ENCODE measurements around the gene HNRNPR. TPM values are rescaled to one million over a fixed set of nuclear protein-coding genes. Genes with fewer than 3 reads are reported as not detected.

HNRNPR gene
- 87.7 and 135 TPM in 2 replicates for total RNA-seq

DNA sequence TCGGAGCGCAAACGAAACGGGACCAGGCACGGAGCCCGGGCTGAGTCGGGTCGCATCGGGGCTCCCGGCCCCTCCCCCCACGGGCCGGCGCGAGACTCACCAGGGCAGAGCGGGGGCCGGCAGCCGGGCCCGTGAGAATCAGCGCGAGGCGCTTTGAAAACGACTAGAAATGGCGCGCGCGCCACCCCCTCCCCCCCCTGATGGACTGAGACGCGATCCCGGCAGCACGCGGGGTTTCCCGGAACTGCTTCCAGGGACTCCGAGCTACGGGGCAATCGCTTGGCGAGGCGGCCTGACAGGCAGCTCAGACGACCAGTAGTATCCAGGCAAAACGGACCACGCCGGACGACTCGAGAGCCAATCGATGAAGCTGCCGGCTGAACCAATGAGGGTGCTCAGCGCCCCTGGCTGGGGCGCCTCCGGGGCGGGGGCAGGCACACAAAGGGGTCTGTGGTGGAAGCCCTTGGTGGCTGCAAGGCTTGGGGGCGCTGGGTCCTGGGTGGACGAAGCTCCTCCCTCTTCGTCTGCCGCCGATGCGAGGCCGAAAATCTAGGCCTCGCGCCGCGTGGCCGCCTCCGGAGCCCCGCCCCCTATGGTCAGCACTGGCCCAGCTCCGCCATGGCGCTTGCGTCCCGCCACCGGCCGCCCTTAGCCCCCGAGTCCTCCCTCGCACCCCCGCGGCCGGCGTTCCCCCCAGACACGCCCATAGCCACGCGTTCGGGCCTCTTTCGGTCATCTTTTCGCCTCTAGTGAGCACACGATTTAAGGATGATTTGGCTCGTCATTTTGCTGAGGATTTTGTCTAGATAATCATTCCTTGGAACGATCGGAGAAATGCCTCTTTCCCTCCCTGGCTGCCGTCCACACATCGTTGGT lies at the start of gene HNRNPR:
HNRNPR (minus strand) TSS at position 174 of the 876 bp plus-strand sequence. CDS start 3,276 bp downstream, outside the sequence.
- peak within 1 kb of the TSS; percentile 78 for H3K4me3 ChIP-seq (ENCODE audit: low read depth, low read length)
- peak; percentile 95 for DNase-seq (ENCODE audit: low read depth)
- no peak for TF ChIP-seq CTCF (conservative IDR thresholded peaks at IDR 0.05; ENCODE audit: low read depth, low read length)

GRCh38 chr1:23393706-23394105 lies 49.6 kb upstream of the HNRNPR start:
- DNase-seq (ENCODE audit: low read depth) = no peak
- no peak overlapping the region for H3K4me3 ChIP-seq (ENCODE audit: low read depth, low read length)
- no peak for TF ChIP-seq CTCF (conservative IDR thresholded peaks at IDR 0.05; ENCODE audit: low read depth, low read length)

DNA sequence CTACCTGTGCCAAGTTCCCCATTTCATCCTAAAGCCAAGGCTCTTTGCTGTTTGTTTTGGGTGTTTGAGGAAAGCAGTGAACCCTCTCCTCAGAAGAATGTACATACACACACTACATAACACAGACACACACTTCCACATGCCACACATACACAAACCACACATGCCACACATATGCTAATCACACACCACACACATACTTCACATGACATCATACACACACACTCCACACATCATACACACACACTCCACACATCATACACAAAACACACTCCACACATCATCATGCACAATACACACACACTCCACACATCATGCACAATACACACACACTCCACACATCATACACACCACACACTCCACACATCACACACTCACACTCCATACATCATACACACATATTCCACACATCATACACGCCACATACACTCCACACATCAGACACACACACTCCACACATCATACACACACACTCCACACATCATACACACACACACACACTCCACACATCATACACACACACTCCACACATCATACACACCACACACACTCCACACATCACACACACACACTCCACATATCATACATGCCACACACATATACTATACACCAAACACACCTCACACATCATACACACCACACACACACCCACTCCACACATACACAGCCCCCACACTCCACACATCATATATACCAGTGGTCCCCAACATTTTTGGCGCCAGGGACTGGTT lies 48.2 kb upstream of the HNRNPR start:
- no peak for TF ChIP-seq CTCF (conservative IDR thresholded peaks at IDR 0.05; ENCODE audit: low read depth, low read length)
- H3K4me3 ChIP-seq (ENCODE audit: low read depth, low read length) = no peak overlapping the region
- no peak for DNase-seq (ENCODE audit: low read depth)

- TF ChIP-seq CTCF (conservative IDR thresholded peaks at IDR 0.05; ENCODE audit: low read depth, low read length) = no peak
- no peak overlapping the region for H3K4me3 ChIP-seq (ENCODE audit: low read depth, low read length)
- DNase-seq (ENCODE audit: low read depth) = no peak
These were observed 45.8 kb upstream of the HNRNPR start for GRCh38 chr1:23389837-23390321.

DNA sequence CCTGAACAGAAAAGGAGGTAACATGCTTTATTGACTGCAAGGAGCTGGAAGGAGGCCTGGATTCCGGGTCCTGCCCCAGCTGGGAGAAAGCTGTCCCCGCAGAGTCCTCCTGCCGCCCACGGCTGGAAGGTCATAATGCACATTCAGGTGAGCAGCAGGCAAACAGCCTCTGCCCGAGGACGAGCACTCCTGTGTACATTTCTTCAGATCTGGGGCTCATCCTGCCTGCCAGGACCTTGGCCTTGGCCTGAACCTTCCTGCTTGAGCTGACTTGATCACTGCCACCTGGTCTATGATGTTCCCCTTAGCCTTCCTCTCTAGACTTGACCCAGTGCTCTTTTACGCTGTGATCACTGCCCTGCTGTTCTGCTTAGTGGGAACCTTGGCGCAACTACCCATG lies 43.4 kb upstream of the HNRNPR start:
- DNase-seq (ENCODE audit: low read depth) = no peak
- H3K4me3 ChIP-seq (ENCODE audit: low read depth, low read length) = no peak overlapping the region
- TF ChIP-seq CTCF (conservative IDR thresholded peaks at IDR 0.05; ENCODE audit: low read depth, low read length) = no peak

- DNase-seq (ENCODE audit: low read depth) = no peak
- H3K4me3 ChIP-seq (ENCODE audit: low read depth, low read length) = no peak overlapping the region
These were observed 41.1 kb upstream of the HNRNPR start for GRCh38 chr1:23385119-23385621.

More at GRCh38 chr1:23385119-23385621, 41.1 kb upstream of the HNRNPR start:
- TF ChIP-seq CTCF (conservative IDR thresholded peaks at IDR 0.05; ENCODE audit: low read depth, low read length) = no peak

All from epithelial cell of proximal tubule (primary cell).